Right atrium auricular region (tissue), 2 donors: Measurements from ENCODE around the gene FAM193B. TPM values are rescaled to one million over a fixed set of nuclear protein-coding genes. Genes with fewer than 3 reads are reported as not detected.

Source experiments
- DNase-seq: peaks from one replicate; pipeline ENCODE4 v3.0.0-alpha.2; 2019; ENCODE audit warnings: low spot score
- H3K27ac ChIP-seq, 2 donors: fragments of 200-600 bp; sonication (generic); 1 replicate in 1 of 2; 2 replicates in 1 of 2; pipeline ENCODE4 v1.5.1; 2016 to 2019
- H3K27me3 ChIP-seq, 2 donors: fragments of 200-600 bp; sonication (generic); one replicate each; pipeline versions ENCODE4 v1.5.1 to v1.6.0; 2017 to 2019
- H3K36me3 ChIP-seq: fragments of 200-600 bp; sonication (generic); one replicate; pipeline ENCODE4 v1.5.1; 2016
- H3K4me1 ChIP-seq, 2 donors: fragments of 200-600 bp; sonication (generic); one replicate each; pipeline versions ENCODE4 v1.5.1 to v1.6.0; 2017 to 2019
- H3K4me3 ChIP-seq, 2 donors: fragments of 200-600 bp; sonication (generic); 1 replicate in 1 of 2; 2 replicates in 1 of 2; pipeline ENCODE4 v1.5.1; 2017 to 2019; ENCODE audit warnings: mild to moderate bottlenecking in 1 of 2, moderate library complexity in 1 of 2
- H3K9me3 ChIP-seq, 2 donors: fragments of 200-600 bp; sonication (generic); one replicate each; pipeline ENCODE4 v1.5.1; 2019
- CTCF ChIP-seq, 2 donors: fragments of 200-600 bp; sonication (generic); IDR thresholded peaks; one replicate each; pipeline ENCODE4 v1.5.1; 2019; ENCODE audit warnings: antibody characterized with exemption in 2 of 2
- total RNA-seq, 2 donors: library from RNA; depleted of rRNA; stranded (reverse); fragments of >200 nt; gene quantifications; one replicate each; pipeline ENCODE4 v1.1.0, GENCODE V29; 2016

The FAM193B gene
- total RNA-seq, 2 donors from 2014 or later, result 9.8 to 20.7 TPM

GRCh38 chr5:177505075-177505474 lies 49.3 kb downstream of the FAM193B start:
- DNase-seq, result no peak
- no peak overlapping the region for H3K27ac ChIP-seq
- peaks cover 0 to 16% of the 10 kb centered on the region in 2 donors for H3K4me1 ChIP-seq
- H3K36me3 ChIP-seq, result no peaks in the 10 kb centered on the region
- no peak overlapping the region for H3K4me3 ChIP-seq
- no peak for TF ChIP-seq CTCF (IDR thresholded peaks at IDR 0.05)
- no peaks in the 10 kb centered on the region for H3K27me3 ChIP-seq
- no peaks in the 10 kb centered on the region for H3K9me3 ChIP-seq

GRCh38 chr5:177504086-177505056 lies 50.0 kb downstream of the FAM193B start:
- H3K36me3 ChIP-seq, result no peaks in the 10 kb centered on the region
- H3K27me3 ChIP-seq, result no peaks in the 10 kb centered on the region
- H3K4me1 ChIP-seq, result peaks cover 0 to 9% of the 10 kb centered on the region in 2 donors
- H3K4me3 ChIP-seq, result no peak overlapping the region
- H3K9me3 ChIP-seq, result no peaks in the 10 kb centered on the region
- TF ChIP-seq CTCF (IDR thresholded peaks at IDR 0.05), result no peak
- DNase-seq, result no peak
- H3K27ac ChIP-seq, result no peak overlapping the region

GRCh38 chr5:177503351-177504085 lies 50.8 kb downstream of the FAM193B start:
- Histone ChIP-seq H3K27me3 (no peaks in the 10 kb centered on the region), H3K9me3 (no peaks in the 10 kb centered on the region), H3K36me3 (no peaks in the 10 kb centered on the region), H3K4me1 (peaks cover 0 to 9% of the 10 kb centered on the region in 2 donors), H3K27ac (no peak overlapping the region), H3K4me3 (no peak overlapping the region)
- DNase-seq, result no peak
- TF ChIP-seq CTCF (IDR thresholded peaks at IDR 0.05), result no peak

- H3K9me3 ChIP-seq, result no peaks in the 10 kb centered on the region
- H3K4me3 ChIP-seq, result no peak overlapping the region
- no peak for DNase-seq
- H3K4me1 ChIP-seq, result peaks cover 0 to 15% of the 10 kb centered on the region in 2 donors
- TF ChIP-seq CTCF (IDR thresholded peaks at IDR 0.05), result no peak
- no peaks in the 10 kb centered on the region for H3K36me3 ChIP-seq
- no peaks in the 10 kb centered on the region for H3K27me3 ChIP-seq
- no peak overlapping the region for H3K27ac ChIP-seq
These were observed 51.5 kb downstream of the FAM193B start for GRCh38 chr5:177502886-177503285.

GRCh38 chr5:177501874-177502678 lies 52.3 kb downstream of the FAM193B start:
- Histone ChIP-seq H3K4me1 (peaks cover 0 to 18% of the 10 kb centered on the region in 2 donors), H3K27ac (no peak overlapping the region), H3K36me3 (no peaks in the 10 kb centered on the region), H3K27me3 (no peaks in the 10 kb centered on the region), H3K9me3 (no peaks in the 10 kb centered on the region), H3K4me3 (no peak overlapping the region)
- TF ChIP-seq CTCF (IDR thresholded peaks at IDR 0.05), result no peak
- DNase-seq, result no peak
